ENCODE measurements around the gene CLIC1.

Gene CLIC1

GRCh38 chr6:31768363-31769257, 32.3 kb upstream of the CLIC1 start:
- DNase-seq (ENCODE audit: low read depth in 2 of 2): no peak

DNA sequence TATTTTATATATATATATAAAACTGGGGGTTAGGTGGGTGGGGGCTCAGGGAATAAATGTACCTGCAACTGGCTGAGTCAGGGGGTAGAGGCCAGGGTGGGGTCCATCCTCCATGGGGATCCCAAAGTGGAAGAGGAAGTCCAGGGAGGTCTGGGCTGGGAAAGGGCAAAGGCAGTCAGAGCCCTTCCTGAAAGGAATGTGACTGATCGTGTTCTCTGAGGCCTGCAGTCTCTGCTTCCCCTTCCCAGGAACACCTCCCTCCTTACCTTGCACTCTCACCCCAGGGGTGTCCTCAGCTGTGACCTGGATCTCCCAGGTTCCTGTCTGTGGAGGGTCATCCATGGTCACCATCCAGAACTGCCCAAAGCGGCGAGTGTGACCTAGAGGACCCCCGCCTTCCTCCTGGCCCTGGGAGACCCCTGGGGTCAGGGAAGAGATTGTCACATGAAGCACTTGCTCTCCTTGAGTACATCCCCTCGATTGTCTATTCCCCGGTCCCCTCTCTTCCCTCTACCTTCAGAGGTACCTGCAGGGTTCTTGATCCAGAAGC, 30.8 kb upstream of the CLIC1 start:
- no peak for DNase-seq (ENCODE audit: low read depth in 2 of 2)

DNA sequence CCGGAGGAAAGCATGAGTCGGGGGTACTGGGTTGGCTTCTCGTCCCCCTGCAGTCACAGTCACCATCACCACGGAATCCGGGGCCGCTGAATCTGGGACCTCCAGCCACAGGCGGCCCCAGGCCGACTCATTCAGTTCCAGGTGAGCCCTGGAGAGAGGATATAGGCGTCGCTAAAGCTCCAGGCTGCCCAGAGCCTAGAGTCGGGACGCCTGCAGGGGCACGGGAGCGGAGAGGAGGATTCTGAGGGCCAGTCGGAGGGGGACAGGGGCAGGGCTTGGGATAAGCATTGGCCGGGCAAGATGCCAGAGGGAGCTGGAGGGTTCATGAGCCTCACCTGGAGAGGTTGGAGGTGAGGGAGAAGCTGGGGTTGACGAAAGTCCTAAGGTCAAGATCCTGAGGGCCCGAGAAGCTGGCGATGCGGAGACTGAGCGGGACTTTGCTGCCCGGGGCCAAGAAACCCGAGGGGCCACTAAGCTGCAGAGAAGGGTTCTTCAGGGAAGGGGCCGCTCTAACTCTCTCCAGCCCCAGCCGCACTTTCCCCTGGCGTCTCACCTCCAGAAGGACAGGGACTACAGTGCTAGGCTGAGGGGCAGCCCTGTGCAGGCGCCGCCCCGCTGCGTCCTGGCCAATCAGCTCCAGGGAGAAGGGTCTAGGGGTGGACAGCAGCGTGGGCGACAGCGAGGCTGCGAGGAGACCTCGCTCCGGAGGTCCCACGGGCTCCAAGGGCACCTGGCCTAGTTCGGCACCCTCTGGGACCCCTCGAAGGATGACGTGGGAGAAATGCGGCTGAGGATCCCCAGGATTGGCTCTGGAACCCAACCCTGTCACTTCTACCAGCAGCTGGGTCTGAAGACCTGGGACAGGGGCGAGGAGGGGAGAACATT, 29.8 kb upstream of the CLIC1 start:
- DNase-seq (ENCODE audit: low read depth in 2 of 2): no peak

- no peak for DNase-seq (ENCODE audit: low read depth in 2 of 2)
Measured at GRCh38 chr6:31765559-31765909, 29.2 kb upstream of the CLIC1 start.

DNA sequence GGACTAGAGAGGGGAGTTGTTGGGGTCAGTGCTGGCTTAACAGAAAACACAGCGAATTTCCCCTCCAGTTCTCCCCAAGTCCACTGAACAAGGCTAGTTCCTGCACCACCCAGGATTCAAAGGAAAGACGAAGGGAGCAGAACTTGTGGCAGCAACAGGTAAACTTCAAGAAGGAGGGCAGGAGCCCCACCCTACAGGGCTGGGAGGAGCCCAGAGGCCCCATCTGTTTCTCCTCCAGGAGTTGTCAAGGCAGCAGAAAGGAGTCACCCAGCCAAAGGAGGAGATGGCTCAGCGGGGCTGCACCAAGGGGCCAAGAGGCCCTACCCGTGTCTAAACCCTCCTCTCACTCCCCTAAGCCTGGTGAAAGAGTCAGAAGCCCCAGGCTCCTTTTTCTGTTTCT, 27.9 kb upstream of the CLIC1 start:
- no peak for DNase-seq (ENCODE audit: low read depth in 2 of 2)

DNA sequence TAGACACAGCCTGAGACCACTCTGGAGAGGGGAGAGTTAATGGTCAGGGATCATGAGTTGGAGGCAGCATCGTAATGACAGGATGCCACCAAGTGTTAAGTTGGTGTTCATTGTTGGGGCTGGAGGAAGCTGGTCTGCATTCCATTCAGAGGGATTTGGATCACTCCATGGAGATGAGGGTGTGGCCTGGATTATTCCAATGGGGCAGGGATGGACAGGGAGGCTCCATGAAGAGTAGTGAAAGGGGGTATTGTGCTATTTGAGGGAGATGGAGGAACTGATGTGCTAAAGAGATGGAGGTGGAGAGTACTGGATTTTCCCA, 27.2 kb upstream of the CLIC1 start:
- DNase-seq (ENCODE audit: low read depth in 2 of 2): no peak

- no peak for DNase-seq (ENCODE audit: low read depth in 2 of 2)
Measured at GRCh38 chr6:31762878-31763618, 26.7 kb upstream of the CLIC1 start.

DNA sequence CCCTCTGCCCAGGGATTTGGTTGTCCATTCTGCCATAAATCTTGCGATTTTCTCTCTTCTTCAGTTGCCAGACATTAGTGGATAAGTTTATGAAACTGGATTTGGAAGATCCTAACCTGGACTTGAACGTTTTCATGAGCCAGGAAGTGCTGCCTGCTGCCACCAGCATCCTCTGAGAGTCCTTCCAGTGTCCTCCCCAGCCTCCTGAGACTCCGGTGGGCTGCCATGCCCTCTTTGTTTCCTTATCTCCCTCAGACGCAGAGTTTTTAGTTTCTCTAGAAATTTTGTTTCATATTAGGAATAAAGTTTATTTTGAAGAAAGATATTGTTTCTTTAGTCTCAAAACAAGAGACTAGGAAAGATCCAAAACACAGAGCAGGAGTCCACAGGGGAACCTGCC, 26.0 kb upstream of the CLIC1 start, which contains the start of gene SAPCD1:
SAPCD1 (plus strand) TSS at position 301 of the 400 bp plus-strand sequence. CDS start 399 bp downstream, outside the sequence.
- no peak for DNase-seq (ENCODE audit: low read depth in 2 of 2)

DNA sequence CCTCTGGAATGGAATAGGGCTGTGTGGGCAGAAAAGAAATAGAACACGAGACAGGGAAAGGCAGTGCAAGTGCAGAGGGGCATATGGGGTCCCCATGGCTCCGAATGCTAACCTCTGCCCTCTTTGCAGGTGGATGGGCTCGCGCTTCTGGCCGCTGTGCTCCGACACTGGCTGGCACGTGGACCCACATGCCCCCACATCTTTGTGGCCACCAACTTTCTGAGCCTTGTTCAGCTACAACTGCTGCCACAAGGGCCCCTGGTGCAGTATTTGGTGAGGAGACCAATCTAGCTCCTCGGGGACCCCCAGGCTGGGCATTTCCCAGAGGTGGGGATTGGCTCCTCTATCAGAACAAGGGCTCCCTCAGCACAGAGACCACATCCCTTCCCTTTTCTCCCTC, 25.0 kb upstream of the CLIC1 start:
- DNase-seq (ENCODE audit: low read depth in 2 of 2): no peak

DNA sequence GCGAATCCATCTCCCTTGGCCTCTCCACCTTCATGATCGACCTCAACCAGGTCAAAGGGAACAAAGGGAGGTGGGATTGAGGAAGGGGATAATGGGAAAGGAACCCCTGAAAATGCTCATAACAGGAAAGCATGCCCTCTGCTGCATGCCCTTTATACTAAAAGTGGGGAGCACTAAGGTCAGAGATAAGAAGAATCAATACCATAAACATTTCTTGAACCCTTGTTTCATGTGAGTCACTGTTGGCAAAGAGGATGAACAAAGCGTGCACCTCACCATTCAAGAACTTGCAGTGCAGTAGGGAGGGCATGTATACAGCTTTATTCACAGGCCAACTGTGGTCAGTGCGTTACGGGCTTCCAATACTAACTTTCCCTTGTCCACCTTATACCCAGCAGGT, 24.5 kb upstream of the CLIC1 start:
- no peak for DNase-seq (ENCODE audit: low read depth in 2 of 2)

DNA sequence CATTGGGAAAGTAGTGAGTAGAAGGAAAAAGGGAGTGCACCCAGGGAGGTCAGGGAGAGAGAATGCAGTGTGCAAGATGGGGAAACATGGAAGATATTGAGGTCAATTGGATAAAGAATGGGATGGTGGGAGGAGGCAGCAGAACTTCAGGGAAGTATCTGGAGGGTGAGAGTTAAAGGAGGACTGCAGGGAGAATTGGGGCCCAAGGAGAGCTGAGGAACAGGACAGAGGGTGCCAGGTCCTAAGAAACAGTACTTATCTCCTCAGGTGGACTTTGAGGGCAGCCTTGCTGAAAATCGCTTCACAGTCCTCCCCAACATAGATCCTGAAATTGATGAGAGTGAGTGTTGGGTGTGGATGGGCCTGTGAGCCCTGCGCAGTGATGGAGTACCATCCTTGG, 22.0 kb upstream of the CLIC1 start:
- no peak for DNase-seq (ENCODE audit: low read depth in 2 of 2)

DNA sequence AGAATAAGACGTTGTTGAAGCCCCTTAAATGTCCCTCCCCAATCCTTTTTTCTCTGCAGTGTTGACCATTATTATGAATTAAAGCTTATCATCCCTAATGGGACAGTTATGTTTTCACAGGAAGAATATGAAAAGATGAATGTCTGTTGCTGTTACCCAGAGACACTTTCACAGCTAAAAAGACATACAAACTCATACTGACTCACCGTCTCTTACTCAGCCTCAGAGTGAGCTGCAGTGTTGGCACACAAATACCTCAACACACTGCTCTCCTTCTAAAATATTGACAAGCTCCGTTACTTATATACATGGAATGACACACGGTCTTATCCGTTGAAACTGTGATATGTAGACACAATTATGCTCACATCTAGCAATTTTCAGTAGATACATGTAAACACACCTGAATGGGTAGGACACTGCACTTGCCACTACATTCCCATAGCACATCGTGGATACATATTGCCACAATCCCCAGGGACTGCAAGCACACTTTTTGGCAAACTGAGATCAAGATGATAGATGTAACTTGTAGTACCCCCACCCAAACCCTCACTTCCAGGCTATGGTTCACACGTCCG, 16.5 kb upstream of the CLIC1 start:
- no peak for DNase-seq (ENCODE audit: low read depth in 2 of 2)

GRCh38 chr6:31750411-31751022, 14.2 kb upstream of the CLIC1 start:
- no peak for DNase-seq (ENCODE audit: low read depth in 2 of 2)

DNA sequence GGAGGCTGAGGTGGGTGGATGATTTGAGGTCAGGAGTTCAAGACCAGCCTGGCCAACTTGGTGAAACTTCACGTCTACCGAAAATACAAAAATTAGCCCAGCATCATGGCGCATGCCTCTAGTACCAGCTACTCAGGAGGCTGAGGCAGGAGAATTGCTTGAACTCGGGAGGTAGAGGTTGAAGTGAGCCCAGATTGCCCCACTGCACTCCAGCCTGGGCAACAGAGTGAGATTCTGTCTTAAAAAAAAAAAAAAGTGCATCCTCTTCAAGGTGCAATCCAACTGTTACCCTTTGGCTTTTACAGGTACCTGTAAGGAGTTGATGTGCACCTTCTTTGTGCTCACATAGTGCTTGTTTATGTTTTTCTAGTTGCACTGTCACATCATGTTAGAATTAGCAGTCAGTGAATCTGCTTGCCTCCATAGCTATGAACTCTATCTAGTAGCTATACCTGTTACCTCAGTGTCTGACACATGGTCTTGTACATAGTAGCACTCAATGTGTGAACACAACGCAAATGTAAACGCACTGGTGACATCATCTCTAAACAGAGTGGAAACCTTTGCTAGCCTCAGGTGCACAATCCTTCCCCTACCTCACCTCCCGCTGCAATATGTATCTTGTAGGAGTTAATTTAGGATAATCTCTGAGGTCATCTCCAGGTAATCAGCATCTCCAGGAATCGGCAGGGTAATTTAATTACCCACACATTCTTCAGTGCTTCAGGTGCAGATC, 13.1 kb upstream of the CLIC1 start:
- no peak for DNase-seq (ENCODE audit: low read depth in 2 of 2)

DNA sequence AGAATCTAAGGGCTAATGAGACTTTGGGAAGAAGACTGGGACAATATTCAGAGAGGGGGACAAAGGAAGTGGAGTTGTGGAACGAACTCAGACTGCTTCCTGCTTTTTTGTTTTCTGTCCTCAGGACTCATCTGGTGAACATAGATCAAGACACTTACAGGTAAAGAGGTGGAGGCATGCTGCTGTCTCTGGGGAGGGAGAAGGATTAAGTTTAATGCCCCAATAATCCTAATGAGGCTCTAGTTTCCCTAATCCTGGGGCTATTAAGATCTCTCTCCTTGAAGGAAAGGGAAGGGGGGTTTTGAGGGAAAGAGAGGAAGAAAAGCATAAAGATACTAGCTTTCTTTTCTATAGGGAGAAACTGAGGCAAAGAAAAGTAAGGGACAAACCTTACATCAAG, 8.1 kb upstream of the CLIC1 start:
- no peak for DNase-seq (ENCODE audit: low read depth in 2 of 2)

- DNase-seq (ENCODE audit: low read depth in 2 of 2): no peak
Measured at GRCh38 chr6:31742894-31743293, 6.6 kb upstream of the CLIC1 start.

DNA sequence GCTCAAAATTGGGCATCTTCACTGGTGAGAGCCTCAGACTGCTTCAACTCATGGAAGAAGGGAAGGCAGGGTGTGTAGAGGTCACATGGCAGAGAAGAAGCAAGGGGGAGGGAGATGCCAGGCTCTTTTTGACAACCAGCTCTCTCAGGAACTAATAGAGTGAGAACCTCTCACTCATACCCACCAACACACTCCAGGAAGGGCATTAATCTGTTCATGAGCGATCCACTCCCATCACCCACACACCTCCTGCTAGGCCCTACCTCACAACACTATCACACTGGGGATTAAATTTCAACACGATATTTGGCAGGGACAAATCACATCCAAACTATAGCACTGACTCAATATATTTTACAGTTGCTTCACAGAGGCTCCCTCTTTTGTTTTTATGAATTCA, 5.5 kb upstream of the CLIC1 start:
- no peak for DNase-seq (ENCODE audit: low read depth in 2 of 2)

DNA sequence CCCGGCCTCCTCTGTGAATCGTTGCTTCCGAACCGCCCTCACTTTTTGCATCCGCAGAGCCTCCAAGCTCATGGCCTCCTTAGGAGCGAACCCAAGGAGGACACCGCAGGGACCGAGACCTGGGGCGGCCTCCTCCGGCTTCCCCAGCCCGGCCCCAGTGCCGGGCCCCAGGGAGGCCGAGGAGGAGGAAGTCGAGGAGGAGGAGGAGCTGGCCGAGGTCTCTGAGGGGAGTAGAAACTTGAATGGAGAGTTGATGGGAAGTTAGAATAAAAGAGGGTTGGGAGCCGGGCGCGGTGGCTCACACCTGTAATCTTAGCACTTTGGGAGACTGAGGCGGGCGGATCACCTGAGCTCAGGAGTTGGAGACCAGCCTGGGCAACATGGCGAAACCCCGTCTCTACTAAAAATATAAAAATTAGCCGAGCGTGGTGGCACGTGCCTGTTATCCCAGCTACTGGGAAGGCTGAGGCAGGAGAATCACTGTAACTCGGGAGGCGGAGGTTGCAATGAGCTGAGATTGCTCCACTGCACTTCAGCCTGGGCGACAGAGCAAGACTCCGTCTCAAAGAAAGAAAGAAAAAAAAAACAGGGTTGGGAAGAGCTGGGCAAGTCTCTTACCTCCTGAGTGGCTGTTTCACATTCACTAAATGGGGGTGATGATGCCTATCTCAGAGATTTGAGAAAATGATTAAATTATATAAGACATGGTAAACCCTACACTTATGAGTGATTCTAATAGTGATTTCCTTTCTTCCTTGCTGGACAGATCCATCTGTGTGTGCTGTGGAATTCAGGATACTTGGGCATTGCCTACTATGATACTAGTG, 4.3 kb upstream of the CLIC1 start:
- DNase-seq (ENCODE audit: low read depth in 2 of 2): no peak

- peak; percentile 92 to 96 for DNase-seq (ENCODE audit: low read depth in 2 of 2)
Measured at GRCh38 chr6:31739639-31740396, 3.5 kb upstream of the CLIC1 start, which contains the start of gene MSH5. Gene MSH5 (plus strand): TSS chr6:31740005. CDS start chr6:31740467, 462 bp downstream.

All from stimulated activated CD4-positive, alpha-beta T cell treated with anti-CD3 and anti-CD28 coated beads, Interleukin-12 subunit alpha, Interleukin-12 subunit beta, amount 100 ng/mL, for 24 hours (primary cell).